Esophagus squamous epithelium (tissue), 4 donors: ENCODE data around the gene EEIG2.

Source experiments
- POLR2A ChIP-seq, 4 donors: fragments of 450-650 bp; IDR thresholded peaks; one replicate each; pipeline ENCODE4 v1.6.1; 2017; ENCODE audit warnings: antibody characterized with exemption in 4 of 4, mild to moderate bottlenecking in 4 of 4, moderate library complexity in 3 of 4
- TF ChIP-seq, protein P1 (sequence below), 6 experiments: fragments of 450-650 bp in 4 of 6; fragments of 200-600 bp in 2 of 6; sonication (generic) in 2 of 6; IDR thresholded peaks; one replicate each; pipeline ENCODE4 v1.5.1; 2016 to 2019; ENCODE audit warnings: antibody characterized with exemption in 6 of 6, mild to moderate bottlenecking in 4 of 6, moderate library complexity in 4 of 6

DNA sequence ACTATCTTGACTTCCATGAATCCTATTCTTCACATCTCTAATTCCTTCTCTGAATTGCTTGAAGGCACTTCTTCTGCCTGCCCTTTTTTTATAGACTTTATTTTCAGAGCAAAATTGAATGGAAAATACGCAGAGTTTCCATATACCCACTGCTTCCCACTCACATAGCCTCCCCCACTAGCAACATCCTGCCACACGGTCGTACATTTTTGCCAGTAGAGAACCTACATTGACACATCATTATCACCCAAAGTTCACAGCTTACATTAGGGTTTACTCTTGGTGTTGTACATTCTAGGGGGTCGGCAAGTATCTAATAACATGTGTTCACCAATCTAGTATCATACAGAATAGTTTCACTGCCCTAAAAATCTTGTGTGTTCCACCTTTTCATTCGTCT lies 12.3 kb downstream of the EEIG2 start:
- TF ChIP-seq, protein P1, sequence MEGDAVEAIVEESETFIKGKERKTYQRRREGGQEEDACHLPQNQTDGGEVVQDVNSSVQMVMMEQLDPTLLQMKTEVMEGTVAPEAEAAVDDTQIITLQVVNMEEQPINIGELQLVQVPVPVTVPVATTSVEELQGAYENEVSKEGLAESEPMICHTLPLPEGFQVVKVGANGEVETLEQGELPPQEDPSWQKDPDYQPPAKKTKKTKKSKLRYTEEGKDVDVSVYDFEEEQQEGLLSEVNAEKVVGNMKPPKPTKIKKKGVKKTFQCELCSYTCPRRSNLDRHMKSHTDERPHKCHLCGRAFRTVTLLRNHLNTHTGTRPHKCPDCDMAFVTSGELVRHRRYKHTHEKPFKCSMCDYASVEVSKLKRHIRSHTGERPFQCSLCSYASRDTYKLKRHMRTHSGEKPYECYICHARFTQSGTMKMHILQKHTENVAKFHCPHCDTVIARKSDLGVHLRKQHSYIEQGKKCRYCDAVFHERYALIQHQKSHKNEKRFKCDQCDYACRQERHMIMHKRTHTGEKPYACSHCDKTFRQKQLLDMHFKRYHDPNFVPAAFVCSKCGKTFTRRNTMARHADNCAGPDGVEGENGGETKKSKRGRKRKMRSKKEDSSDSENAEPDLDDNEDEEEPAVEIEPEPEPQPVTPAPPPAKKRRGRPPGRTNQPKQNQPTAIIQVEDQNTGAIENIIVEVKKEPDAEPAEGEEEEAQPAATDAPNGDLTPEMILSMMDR (IDR thresholded peaks at IDR 0.05), result no peak
- TF ChIP-seq POLR2A (IDR thresholded peaks at IDR 0.05), result no peak
